Activated T-cell treated with anti-CD3 and anti-CD28 coated beads, Interleukin-2, amount 50 U/mL, for 1 hour (primary cell): ENCODE measurements around the gene TNPO2.
A peak's percentile ranks its signal among the peaks of the same experiment; 100 is the strongest.
"Not testable (repeated sequence)": the region's sequence is repeated elsewhere in the genome, so short reads cannot be mapped to it uniquely, and the experiment has no call there.

ENCODE experiments used
- DNase-seq: peaks from one replicate; pipeline ENCODE4 v3.0.0-alpha.2; 2020

TNPO2 gene

DNA sequence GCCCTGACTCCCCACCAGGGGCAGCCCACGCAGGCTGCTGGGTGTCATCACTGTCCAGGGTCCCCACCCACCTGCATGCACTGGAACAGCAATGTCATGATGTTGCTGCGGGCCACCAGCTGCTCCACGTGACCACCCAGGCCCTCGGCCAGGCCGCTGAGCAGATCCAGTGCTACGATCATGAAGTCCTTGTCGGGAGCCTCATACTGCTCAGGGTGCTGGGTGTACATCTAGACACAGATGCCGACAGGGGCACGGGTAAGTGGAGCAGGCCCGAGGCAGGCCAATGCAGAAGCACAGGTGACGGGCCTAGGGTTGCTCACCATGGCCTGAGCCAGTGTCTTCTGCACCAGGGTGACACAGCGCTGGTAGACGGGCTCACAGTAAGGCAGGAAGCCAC is 18.6 kb downstream of the TNPO2 start:
- no peak for DNase-seq

- no peak for DNase-seq
These were observed 20.7 kb downstream of the TNPO2 start for GRCh38 chr19:12703046-12703445.

GRCh38 chr19:12701596-12702282 is 22.0 kb downstream of the TNPO2 start:
- no peak for DNase-seq

GRCh38 chr19:12698138-12698537 is 25.6 kb downstream of the TNPO2 start:
- no peak for DNase-seq

DNA sequence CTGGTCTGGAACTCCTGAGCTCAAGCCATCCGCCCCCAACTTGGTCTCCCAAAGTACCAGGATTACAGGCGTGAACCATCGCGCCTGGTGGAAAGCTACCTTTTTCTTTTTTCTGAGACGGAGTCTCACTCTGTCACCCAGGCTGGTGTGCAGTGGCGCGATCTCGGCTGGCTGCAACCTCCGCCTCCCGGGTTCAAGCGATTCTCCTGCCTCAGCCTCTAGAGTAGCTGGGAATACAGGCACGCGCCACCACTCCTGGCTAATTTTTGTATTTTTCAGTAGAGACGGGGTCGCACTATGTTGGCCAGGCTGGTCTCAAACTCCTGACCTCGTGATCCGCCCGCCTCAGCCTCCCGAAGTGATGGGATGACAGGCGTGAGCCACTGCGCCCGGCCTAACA is 26.3 kb downstream of the TNPO2 start:
- not testable (repeated sequence) for DNase-seq

DNA sequence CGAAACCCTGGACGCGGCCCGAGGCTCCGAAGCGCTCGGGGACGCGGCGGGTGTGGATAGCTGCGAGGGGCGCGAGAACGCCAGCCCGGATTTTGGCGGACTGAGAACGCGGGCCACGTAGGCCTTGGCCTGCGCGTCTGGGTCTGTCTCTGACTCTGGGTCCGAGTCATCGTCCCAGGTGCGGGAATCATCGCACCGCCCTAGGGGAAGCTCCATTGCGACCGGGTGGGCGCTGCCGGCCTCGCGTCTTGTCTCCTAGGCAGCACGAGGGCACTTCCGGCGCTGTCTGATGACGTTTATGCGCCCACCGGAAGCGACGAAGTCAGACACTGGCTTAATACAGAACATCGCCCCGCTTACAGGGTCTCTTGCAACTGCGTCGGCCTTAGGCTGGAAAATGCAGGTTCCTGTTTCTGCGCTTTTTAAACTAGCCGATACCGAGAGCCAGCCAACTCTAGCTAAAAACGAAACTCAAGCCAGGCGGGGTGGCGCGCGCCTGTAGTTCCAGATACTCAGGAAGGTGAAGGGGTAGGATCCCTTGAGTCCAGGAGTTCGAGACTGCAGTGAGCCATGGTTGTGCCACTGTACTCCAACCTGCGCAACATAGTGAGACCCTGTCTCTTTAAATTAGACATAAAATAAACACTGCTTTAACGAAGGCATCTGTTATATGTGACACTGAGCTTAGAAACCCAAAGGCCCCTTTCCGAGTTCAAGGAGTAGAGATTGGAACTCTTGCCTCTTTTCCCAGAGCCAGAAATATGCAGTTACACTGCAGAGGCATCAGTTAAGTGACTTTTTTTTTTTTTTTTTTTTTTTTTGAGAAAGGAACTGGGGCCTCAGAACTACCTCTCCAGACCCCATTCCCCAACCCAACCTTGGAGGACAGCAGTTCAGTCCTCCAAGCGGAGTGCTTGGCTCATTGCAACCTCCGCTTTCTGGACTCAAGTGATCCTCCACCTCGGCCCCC is 27.1 kb downstream of the TNPO2 start, which contains the start of gene FBXW9:
Gene FBXW9, minus strand, starts transcription at position 266 of the 970 bp plus-strand sequence. Its CDS starts 50 bp downstream, at position 216.
- peak; percentile 98 for DNase-seq

- DNase-seq: no peak
These were observed 27.8 kb downstream of the TNPO2 start for GRCh38 chr19:12695997-12696365.

GRCh38 chr19:12695514-12695913 is 28.2 kb downstream of the TNPO2 start:
- no peak for DNase-seq

DNA sequence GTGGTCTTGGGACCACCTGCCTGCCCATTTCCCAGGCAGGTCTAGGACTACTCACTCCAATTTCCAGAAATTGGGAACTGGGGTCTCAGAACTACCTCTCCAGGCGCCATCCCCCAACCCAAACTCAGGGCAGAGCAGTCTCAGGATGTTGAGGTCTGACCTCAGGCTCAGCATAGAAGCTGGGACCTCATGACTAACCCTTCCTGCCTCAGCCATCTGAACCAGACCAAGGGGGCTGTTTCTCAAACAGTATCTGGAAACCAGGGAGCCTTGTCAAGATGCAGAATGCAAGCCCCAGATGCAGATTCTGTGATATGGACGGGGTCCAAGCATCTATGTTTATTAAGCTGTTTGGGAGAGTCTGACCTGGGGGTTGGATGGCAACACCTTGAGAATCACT is 28.6 kb downstream of the TNPO2 start:
- DNase-seq: no peak

DNA sequence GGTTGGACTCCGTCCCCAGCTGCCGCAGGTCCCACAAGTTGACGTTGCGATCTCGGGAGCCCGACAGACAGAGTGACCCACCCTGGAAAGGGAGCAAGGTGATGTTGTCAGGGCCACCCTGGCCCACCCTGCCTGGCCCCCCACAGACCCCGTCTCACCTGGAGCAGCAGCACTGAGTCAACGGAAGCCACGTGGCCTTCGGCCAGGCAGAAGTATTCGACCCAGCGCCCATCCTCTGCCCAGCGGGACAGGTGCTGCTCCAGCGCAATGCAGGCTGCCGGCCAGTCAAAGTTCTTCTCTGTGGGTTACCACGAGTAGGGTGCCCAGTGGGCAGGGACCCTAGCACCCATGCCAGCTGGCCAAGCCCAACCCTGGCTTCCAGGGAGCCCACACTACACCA is 29.1 kb downstream of the TNPO2 start:
- DNase-seq: no peak

GRCh38 chr19:12692960-12693359 is 30.8 kb downstream of the TNPO2 start:
- no peak for DNase-seq

DNA sequence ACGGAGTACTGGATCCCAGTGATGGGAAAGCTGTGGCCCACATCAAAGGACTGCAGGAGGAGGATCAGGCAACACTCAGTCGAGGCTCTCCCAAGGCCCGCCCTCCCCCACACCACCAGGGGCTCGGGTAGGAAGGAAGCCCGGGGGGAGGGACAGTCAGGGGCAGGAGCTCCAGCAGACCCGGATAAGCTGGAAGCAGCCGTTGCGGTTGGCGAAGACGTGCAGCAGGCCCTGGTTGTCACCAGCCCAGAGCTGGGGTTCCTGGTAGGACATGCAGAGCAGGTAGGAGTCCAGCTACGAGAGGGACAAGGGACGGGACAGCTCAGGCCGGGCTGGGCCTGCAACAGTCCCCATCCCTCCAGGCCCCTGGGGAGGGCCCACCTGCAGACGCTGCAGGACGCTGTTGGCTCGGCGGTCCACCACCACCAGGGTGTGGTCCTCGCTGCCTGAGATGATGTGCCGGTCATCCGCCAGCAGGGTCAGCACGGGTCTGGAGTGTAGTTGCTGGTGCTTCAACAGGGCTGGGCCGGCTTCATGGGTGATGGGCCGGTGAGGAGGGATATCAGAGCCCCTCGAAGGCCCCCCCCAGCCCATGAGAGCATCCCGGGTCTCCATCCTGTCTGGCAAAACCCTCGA is 34.0 kb downstream of the TNPO2 start:
- no peak for DNase-seq

DNA sequence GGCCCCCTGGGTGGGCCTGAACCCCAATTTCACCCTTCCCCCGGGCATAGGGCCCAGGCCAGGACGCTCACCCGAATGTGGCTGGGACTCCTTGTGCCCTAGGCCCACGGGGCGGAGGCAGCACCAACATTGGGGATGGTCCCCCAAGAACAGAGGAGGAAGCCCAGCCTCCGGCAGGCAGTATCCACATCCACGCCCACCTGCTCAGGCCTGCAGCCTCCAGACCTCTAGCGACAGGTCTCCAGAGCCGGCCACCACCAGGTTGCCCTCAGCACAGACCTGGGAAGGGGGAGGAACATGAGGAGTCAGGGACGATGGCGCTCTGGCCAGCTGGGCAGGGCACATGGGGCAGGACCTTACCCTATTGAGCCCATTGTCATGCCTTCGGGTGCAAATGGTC is 34.7 kb downstream of the TNPO2 start:
- DNase-seq: no peak

DNA sequence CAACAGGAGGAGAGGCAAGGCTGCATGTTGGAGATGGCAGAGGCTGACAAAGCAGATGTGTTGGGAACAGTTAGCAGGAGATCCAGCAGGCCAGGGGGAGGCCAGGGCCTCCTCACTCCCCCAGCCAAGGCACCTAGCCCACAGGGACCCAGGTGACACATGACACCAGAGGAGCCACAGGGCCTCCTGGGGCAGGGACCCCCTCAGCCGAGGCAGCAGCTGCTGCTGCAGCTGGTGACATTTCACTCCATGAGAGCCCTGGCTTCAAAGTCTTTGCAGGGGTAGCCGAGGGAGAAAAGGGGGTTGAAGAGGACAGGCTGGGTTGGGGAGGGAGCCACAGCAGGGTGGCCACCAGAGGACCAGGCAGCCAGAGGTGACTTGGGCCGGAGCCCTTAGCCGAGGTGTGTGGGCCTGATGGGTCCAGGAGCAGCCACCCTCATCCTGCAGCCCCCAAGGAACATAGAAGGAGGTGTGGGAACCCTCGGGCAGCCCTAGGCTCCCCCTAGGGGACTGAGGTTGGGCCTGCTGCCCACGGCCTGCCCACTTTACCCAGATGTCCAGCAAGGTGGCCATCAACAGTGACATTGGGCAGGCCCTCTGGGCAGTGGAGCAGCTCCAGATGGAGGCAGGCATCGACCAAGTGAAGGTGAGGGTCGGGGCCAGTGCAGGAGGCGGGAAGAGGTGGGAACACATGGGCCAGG is 36.1 kb downstream of the TNPO2 start, which contains the start of gene GNG14:
Gene GNG14, plus strand, starts transcription at position 503 of the 701 bp plus-strand sequence. Its CDS starts 51 bp downstream, at position 554.
- no peak for DNase-seq

DNA sequence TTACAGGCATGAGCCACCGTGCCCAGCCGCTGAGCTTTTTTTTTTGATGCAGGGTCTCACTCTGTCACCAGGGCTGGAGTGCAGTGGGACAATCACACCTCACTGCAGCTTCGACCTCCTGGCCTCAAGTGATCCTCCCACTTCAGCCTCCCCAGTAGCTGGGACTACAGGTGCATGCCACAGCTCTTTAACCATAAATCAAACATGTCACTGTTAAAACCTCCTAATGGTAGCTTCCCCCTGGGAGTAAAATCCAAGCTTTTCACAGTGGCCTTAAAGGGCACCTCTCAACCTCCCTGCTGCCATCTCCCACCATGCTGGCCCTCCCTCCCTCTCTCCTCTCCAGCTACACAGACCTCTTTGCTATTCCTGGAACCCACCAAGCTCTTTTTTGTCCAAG is 37.9 kb downstream of the TNPO2 start:
- no peak for DNase-seq

DNA sequence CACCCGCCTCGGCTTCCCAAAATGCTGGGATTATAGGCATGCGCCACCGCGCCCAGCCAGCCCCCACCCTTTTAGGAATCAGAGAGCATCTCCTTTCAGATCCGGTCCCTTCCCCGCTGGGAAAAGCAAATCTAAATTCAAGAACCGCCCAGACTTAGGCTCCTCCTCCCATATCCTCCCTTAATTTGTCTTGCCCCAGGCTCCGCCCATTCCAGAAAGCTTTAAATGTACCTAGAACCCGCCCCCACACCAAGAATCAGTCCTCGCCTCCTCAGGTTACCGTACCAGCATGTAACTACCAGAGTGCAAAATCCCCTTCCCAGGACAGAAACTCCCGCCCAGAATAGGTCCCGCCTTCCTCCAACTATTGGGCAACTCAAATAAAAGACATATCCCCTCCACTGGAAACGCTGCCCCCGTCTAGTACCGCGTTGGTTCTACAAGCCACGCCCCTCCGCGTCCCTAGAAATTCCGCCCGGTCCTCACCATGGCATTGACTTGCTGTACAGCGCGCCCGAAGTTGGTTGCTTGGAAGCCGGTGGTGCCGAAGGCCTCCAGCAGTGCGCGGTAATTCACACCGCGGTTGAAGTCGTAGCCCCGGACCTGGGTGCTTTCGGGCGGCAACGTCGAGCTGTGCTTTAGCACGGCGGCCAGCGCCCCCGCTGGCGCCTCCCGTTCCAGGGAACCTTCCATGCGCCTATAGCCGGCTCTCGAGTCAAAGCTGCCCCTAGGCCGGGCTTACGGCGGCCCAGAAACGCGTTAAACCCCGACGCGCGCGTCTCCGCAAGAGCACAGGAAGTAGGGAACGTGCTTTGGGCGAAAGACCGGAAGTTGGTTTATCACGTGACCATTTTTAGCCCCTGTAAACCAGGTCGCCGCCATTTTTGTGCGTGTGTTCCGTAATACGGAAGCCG is 42.4 kb downstream of the TNPO2 start, which contains the start of gene DHPS:
Gene DHPS, minus strand, starts transcription at position 807 of the 914 bp plus-strand sequence. Its CDS starts 114 bp downstream, at position 693.
- DNase-seq: peak; percentile 79

GRCh38 chr19:12680034-12680433 is 43.7 kb downstream of the TNPO2 start:
- no peak for DNase-seq

DNA sequence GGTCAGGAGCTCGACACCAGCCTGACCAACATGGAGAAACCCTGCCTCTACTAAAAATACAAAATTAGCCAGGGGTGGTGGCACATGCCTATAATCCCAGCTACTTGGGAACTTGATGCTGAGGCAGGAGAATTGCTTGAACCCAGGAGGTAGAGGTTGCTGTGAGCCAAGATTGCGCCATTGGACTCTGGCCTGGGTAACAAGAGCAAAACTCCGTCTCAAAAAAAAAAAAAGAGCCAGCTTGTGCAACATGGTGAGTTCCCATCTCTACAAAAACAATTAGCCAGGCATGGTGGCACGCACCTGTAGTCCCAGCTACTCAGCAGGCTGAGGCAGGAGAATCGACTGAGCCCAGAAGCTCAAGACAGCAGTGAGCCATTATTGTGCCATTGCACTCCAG is 45.7 kb downstream of the TNPO2 start:
- not testable (repeated sequence) for DNase-seq

DNA sequence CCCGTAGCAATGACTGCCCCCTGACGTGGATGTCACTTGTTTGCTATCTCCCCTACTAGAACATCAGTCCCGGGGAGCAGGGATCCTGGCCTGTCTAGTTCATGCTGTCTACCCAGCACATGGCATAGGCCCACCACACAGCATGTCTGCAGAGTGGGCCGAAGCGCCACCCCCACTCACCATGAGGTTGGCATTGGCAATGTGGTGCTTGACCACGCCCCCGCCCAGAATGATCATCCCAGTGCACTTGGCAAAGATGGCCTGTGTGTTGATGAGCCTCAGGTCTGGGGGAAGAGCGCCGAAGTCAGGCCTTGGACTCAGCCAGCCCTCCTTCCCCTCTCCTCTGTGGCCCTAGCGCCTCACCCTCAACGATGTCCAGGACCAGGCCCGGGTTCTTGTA is 46.8 kb downstream of the TNPO2 start:
- DNase-seq: no peak

- DNase-seq: peak; percentile 83
These were observed 47.3 kb downstream of the TNPO2 start for GRCh38 chr19:12676384-12676792.

- no peak for DNase-seq
These were observed 47.8 kb downstream of the TNPO2 start for GRCh38 chr19:12675940-12676339.
